HFFc6 (cell line): ENCODE data around the gene NEAT1. TPM values are rescaled to one million over a fixed set of nuclear protein-coding genes. Genes with fewer than 3 reads are reported as not detected.
"Not testable (repeated sequence)": the region's sequence is repeated elsewhere in the genome, so short reads cannot be mapped to it uniquely, and the experiment has no call there.

Experiments
- DNase-seq: peaks from one replicate; pipeline ENCODE4 v3.0.0-alpha.2; 2018
- H3K27ac Mint-ChIP-seq: 2 replicates; pipeline ENCODE4 v1.8.0; 2020; ENCODE audit warnings: mild to moderate bottlenecking, mixed read lengths
- H3K27me3 Mint-ChIP-seq: 2 replicates; pipeline ENCODE4 v1.8.0; 2021; ENCODE audit warnings: mild to moderate bottlenecking, moderate library complexity, mixed read lengths; ENCODE audit not compliant: insufficient read depth
- H3K36me3 Mint-ChIP-seq: 2 replicates; pipeline ENCODE4 v1.8.0; 2021; ENCODE audit warnings: low read depth, mixed read lengths
- H3K4me1 Mint-ChIP-seq: 2 replicates; pipeline ENCODE4 v1.8.0; 2020; ENCODE audit warnings: low read depth, mixed read lengths
- H3K4me3 Mint-ChIP-seq: 2 replicates; pipeline ENCODE4 v1.8.0; 2020; ENCODE audit warnings: mild to moderate bottlenecking, moderate library complexity, mixed read lengths
- H3K9me3 Mint-ChIP-seq: 2 replicates; pipeline ENCODE4 v1.8.0; 2020; ENCODE audit warnings: mild to moderate bottlenecking, mixed read lengths
- CTCF ChIP-seq: fragments of 200-600 bp; sonication (generic); IDR thresholded peaks from 2 replicates; pipeline ENCODE4 v1.5.0; 2021; ENCODE audit warnings: antibody characterized with exemption, mild to moderate bottlenecking
- total RNA-seq, 6 experiments: library from RNA; stranded (reverse); fragmentation: NEBNext Ultra II Directional; extraction: Animal tissue kit (Norgen Biotek cat#: 25700); gene quantifications; 2 replicates in 1 of 6; 3 replicates in 5 of 6; pipeline ENCODE4 v1.2.3, GENCODE V29; 2021

The NEAT1 gene
- total RNA-seq, 6 experiments from 2014 or later, result 185 to 250 (median 213) TPM

GRCh38 chr11:65456418-65456817 is 33.8 kb downstream of the NEAT1 start:
- Mint-ChIP-seq H3K9me3 (peaks cover 9% of the 10 kb centered on the region; the same call in 1 of the 2 replicates), H3K27me3 (peaks cover 49% of the 10 kb centered on the region), H3K27ac (peak overlapping the region; percentile 96), H3K36me3 (peaks cover 28% of the 10 kb centered on the region), H3K4me1 (peaks cover 61% of the 10 kb centered on the region), H3K4me3 (peak overlapping the region; percentile 68)
- TF ChIP-seq CTCF, result no peak
- no peak for DNase-seq

- H3K4me1 Mint-ChIP-seq, result peaks cover 34% of the 10 kb centered on the region
- peaks cover 32% of the 10 kb centered on the region for H3K27me3 Mint-ChIP-seq
- H3K9me3 Mint-ChIP-seq, result no peaks in the 10 kb centered on the region
- H3K27ac Mint-ChIP-seq, result peak overlapping the region; percentile 42; the same call in 1 of the 2 replicates
- H3K36me3 Mint-ChIP-seq, result peaks cover 24% of the 10 kb centered on the region
- DNase-seq, result no peak
- H3K4me3 Mint-ChIP-seq, result no peak overlapping the region; the same call in 1 of the 2 replicates
- no peak for TF ChIP-seq CTCF
Measured at GRCh38 chr11:65459552-65459951, 37.0 kb downstream of the NEAT1 start.

- H3K27me3 Mint-ChIP-seq, H3K9me3 Mint-ChIP-seq, H3K36me3 Mint-ChIP-seq, H3K4me3 Mint-ChIP-seq, H3K27ac Mint-ChIP-seq, DNase-seq: not testable (repeated sequence)
- peaks cover 22% of the 10 kb centered on the region for H3K4me1 Mint-ChIP-seq
Measured at GRCh38 chr11:65465471-65465870, 42.9 kb downstream of the NEAT1 start.

- H3K27me3 Mint-ChIP-seq, H3K36me3 Mint-ChIP-seq, DNase-seq, H3K4me3 Mint-ChIP-seq, H3K9me3 Mint-ChIP-seq: not testable (repeated sequence)
- TF ChIP-seq CTCF, result peak; percentile 29; the same call in 1 of the 2 replicates
- peaks cover 40% of the 10 kb centered on the region for H3K4me1 Mint-ChIP-seq
- peak overlapping the region; percentile 34; the same call in 1 of the 2 replicates for H3K27ac Mint-ChIP-seq
Measured at GRCh38 chr11:65467306-65467705, 44.7 kb downstream of the NEAT1 start.

GRCh38 chr11:65468874-65469333 is 46.3 kb downstream of the NEAT1 start:
- peaks cover 43% of the 10 kb centered on the region for H3K4me1 Mint-ChIP-seq
- H3K9me3 Mint-ChIP-seq, result no peaks in the 10 kb centered on the region
- H3K4me3 Mint-ChIP-seq, result no peak overlapping the region; the same call in 1 of the 2 replicates
- DNase-seq, result no peak
- no peaks in the 10 kb centered on the region; the same call in 1 of the 2 replicates for H3K27me3 Mint-ChIP-seq
- peak; percentile 64; the same call in 1 of the 2 replicates for TF ChIP-seq CTCF
- no peaks in the 10 kb centered on the region for H3K36me3 Mint-ChIP-seq
- peak overlapping the region; percentile 34 for H3K27ac Mint-ChIP-seq

- DNase-seq, result no peak
- no peaks in the 10 kb centered on the region for H3K9me3 Mint-ChIP-seq
- H3K27me3 Mint-ChIP-seq, result no peaks in the 10 kb centered on the region; the same call in none of the 2 replicates
- H3K36me3 Mint-ChIP-seq, result no peaks in the 10 kb centered on the region
- no peak for TF ChIP-seq CTCF
- peaks cover 49% of the 10 kb centered on the region for H3K4me1 Mint-ChIP-seq
- H3K4me3 Mint-ChIP-seq, result no peak overlapping the region
- peak overlapping the region; percentile 97 for H3K27ac Mint-ChIP-seq
Measured at GRCh38 chr11:65470433-65471049, 47.9 kb downstream of the NEAT1 start.
